ENCODE measurements around the gene PDAP1.
"Not testable (repeated sequence)": the region's sequence is repeated elsewhere in the genome, so short reads cannot be mapped to it uniquely, and the experiment has no call there.

Gene PDAP1

GRCh38 chr7:99359465-99360154, 48.8 kb downstream of the PDAP1 start:
- Histone ChIP-seq H3K36me3 (ENCODE audit: control insufficient read depth in 1 of 2, insufficient read depth in 2 of 2, low read length in 2 of 2) (peaks cover 44 to 73% of the 10 kb centered on the region in 2 donors), H3K4me1 (ENCODE audit: control insufficient read depth in 1 of 2, insufficient read depth in 2 of 2, low read length in 2 of 2) (no peaks in the 10 kb centered on the region), H3K27ac (ENCODE audit: low read length) (no peak overlapping the region), H3K9me3 (ENCODE audit: control insufficient read depth in 1 of 2, low read length in 2 of 2) (no peaks in the 10 kb centered on the region), H3K27me3 (ENCODE audit: low read depth, low read length) (no peaks in the 10 kb centered on the region), H3K4me3 (ENCODE audit: low read depth in 1 of 2, low read length in 2 of 2) (no peak overlapping the region)

GRCh38 chr7:99358521-99358920, 49.9 kb downstream of the PDAP1 start:
- H3K27me3 ChIP-seq (ENCODE audit: low read depth, low read length); H3K9me3 ChIP-seq (ENCODE audit: control insufficient read depth in 1 of 2, low read length in 2 of 2); H3K4me3 ChIP-seq (ENCODE audit: low read depth in 1 of 2, low read length in 2 of 2); H3K4me1 ChIP-seq (ENCODE audit: control insufficient read depth in 1 of 2, insufficient read depth in 2 of 2, low read length in 2 of 2); H3K27ac ChIP-seq (ENCODE audit: low read length): not testable (repeated sequence)
- peaks cover 45 to 78% of the 10 kb centered on the region in 2 donors for H3K36me3 ChIP-seq (ENCODE audit: control insufficient read depth in 1 of 2, insufficient read depth in 2 of 2, low read length in 2 of 2)

GRCh38 chr7:99357701-99358490, 50.5 kb downstream of the PDAP1 start:
- H3K4me3 ChIP-seq (ENCODE audit: low read depth in 1 of 2, low read length in 2 of 2), result no peak overlapping the region
- no peaks in the 10 kb centered on the region for H3K9me3 ChIP-seq (ENCODE audit: control insufficient read depth in 1 of 2, low read length in 2 of 2)
- no peaks in the 10 kb centered on the region for H3K4me1 ChIP-seq (ENCODE audit: control insufficient read depth in 1 of 2, insufficient read depth in 2 of 2, low read length in 2 of 2)
- H3K27ac ChIP-seq (ENCODE audit: low read length), result no peak overlapping the region
- H3K27me3 ChIP-seq (ENCODE audit: low read depth, low read length), result no peaks in the 10 kb centered on the region
- peaks cover 39 to 72% of the 10 kb centered on the region in 2 donors for H3K36me3 ChIP-seq (ENCODE audit: control insufficient read depth in 1 of 2, insufficient read depth in 2 of 2, low read length in 2 of 2)

- no peaks in the 10 kb centered on the region for H3K4me1 ChIP-seq (ENCODE audit: control insufficient read depth in 1 of 2, insufficient read depth in 2 of 2, low read length in 2 of 2)
- no peak overlapping the region for H3K27ac ChIP-seq (ENCODE audit: low read length)
- peaks cover 45 to 73% of the 10 kb centered on the region in 2 donors for H3K36me3 ChIP-seq (ENCODE audit: control insufficient read depth in 1 of 2, insufficient read depth in 2 of 2, low read length in 2 of 2)
- H3K27me3 ChIP-seq (ENCODE audit: low read depth, low read length), result no peaks in the 10 kb centered on the region
- no peaks in the 10 kb centered on the region for H3K9me3 ChIP-seq (ENCODE audit: control insufficient read depth in 1 of 2, low read length in 2 of 2)
- H3K4me3 ChIP-seq (ENCODE audit: low read depth in 1 of 2, low read length in 2 of 2), result no peak overlapping the region
Observed at GRCh38 chr7:99355098-99355497, 53.3 kb downstream of the PDAP1 start.

GRCh38 chr7:99352247-99352646, 56.1 kb downstream of the PDAP1 start:
- no peaks in the 10 kb centered on the region for H3K9me3 ChIP-seq (ENCODE audit: control insufficient read depth in 1 of 2, low read length in 2 of 2)
- no peaks in the 10 kb centered on the region for H3K27me3 ChIP-seq (ENCODE audit: low read depth, low read length)
- no peak overlapping the region for H3K4me3 ChIP-seq (ENCODE audit: low read depth in 1 of 2, low read length in 2 of 2)
- H3K27ac ChIP-seq (ENCODE audit: low read length), result no peak overlapping the region
- peaks cover 35 to 64% of the 10 kb centered on the region in 2 donors for H3K36me3 ChIP-seq (ENCODE audit: control insufficient read depth in 1 of 2, insufficient read depth in 2 of 2, low read length in 2 of 2)
- no peaks in the 10 kb centered on the region for H3K4me1 ChIP-seq (ENCODE audit: control insufficient read depth in 1 of 2, insufficient read depth in 2 of 2, low read length in 2 of 2)

- H3K27me3 ChIP-seq (ENCODE audit: low read depth, low read length); H3K9me3 ChIP-seq (ENCODE audit: control insufficient read depth in 1 of 2, low read length in 2 of 2); H3K4me1 ChIP-seq (ENCODE audit: control insufficient read depth in 1 of 2, insufficient read depth in 2 of 2, low read length in 2 of 2); H3K4me3 ChIP-seq (ENCODE audit: low read depth in 1 of 2, low read length in 2 of 2); H3K27ac ChIP-seq (ENCODE audit: low read length): not testable (repeated sequence)
- H3K36me3 ChIP-seq (ENCODE audit: control insufficient read depth in 1 of 2, insufficient read depth in 2 of 2, low read length in 2 of 2), result peaks cover 36 to 61% of the 10 kb centered on the region in 2 donors
Observed at GRCh38 chr7:99350641-99351040, 57.8 kb downstream of the PDAP1 start.

Measured in muscle layer of duodenum (tissue), 2 donors.